T-helper 2 cell (primary cell): ENCODE results near the gene SMNDC1.
"Not testable (repeated sequence)": the region's sequence is repeated elsewhere in the genome, so short reads cannot be mapped to it uniquely, and the experiment has no call there.

ENCODE experiments used
- DNase-seq, 5 experiments: peaks; one replicate each; pipeline versions ENCODE4 v3.0.0 to v3.0.0-alpha.2; 2012 to 2022

Gene SMNDC1

DNA sequence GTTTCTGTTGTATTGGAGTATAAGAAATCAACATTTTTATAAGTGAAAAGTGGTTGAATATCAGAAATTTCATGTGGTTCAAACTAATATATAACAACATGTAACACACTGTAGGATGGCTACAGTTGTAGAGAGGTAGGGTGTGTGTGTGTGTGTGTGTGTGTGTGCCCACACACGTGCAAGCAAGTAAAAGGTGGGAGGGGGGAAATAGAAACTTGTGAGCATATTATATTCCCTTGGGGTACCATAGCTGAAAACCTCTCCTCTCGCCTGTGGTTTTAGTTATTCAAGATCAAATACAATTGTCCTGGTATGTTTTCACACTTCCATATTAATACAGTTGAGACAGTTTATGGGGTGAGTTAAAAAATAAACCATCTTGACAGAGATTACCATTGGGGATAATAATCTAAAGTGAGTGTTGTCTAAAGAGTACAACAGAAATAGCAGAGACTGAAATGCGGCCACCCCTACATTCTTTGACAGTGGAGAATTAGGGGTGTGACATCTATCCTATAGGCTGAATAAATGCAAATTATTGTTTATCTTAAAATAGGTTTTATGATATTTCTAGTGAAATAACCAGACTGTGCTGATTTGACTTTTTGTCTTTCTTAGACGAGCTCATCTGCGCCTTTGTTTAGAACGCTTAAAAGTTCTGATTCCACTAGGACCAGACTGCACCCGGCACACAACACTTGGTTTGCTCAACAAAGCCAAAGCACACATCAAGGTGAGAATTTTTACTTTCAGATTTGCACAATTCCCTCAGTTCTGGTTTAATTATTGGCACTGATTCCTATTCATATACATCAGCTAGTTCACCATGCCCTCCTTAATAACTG is 25.9 kb downstream of the SMNDC1 start:
- no peak for DNase-seq

DNA sequence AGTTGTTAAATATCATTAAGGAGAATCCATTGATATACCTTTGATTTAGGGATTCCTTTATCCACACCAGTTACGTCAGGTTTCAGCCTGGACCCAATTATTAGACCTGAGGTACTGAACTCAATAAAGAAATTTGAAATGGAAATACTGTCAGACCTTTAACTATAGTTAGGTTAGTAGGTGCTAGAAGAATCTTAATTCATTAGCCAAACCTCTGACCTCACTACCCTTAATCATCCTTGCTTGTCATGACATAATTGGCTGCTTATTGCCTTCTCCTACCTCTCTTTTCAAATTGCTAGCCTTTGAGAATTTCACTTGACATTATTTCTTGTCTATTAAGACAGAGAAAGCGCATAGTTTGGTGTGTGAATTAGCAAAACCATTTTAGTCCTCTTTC is 27.1 kb downstream of the SMNDC1 start:
- no peak for DNase-seq

DNA sequence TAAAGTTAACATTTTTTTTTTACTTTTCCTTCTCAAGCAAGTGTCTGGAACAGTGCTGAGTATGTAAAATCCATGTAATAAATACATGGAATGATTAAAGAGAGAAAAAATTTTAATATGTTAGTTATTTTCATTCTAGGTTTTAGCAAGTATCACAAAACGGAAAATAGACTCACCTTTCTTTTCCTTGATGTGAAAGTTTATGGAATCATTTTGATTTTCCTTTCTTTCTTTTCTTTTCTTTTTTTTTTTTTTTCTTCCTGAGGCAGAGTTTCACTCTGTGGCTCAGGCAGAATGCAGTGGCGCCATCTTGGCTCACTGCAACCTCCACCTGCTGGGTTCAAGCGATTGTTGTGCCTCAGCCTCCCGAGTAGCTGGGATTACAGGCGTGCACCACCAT is 28.1 kb downstream of the SMNDC1 start:
- DNase-seq, result no peak

- DNase-seq, result peak in 2 of 5 experiments; percentile 16 to 44
Observed at GRCh38 chr10:110275128-110275729, 29.5 kb downstream of the SMNDC1 start.

DNA sequence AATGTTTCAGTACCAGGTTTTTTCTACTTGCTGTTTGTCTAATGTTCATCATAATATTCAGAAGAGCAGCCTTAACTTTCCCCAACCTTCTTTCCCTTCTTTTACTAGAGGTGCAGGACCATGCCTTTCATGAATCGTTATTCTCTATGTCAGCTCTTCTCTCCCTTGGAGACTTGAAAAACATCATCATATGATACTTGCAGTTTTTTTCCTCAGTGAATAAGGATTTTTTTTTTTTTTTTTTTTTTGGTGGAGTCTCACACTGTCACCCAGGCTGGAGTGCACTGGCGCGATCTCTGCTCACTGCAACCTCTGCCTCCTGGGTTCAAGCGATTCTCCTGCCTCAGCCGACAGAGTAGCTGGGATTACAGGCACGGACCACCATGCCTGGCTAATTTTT is 30.1 kb downstream of the SMNDC1 start:
- DNase-seq, result no peak

GRCh38 chr10:110274072-110274627 is 30.6 kb downstream of the SMNDC1 start:
- no peak for DNase-seq

DNA sequence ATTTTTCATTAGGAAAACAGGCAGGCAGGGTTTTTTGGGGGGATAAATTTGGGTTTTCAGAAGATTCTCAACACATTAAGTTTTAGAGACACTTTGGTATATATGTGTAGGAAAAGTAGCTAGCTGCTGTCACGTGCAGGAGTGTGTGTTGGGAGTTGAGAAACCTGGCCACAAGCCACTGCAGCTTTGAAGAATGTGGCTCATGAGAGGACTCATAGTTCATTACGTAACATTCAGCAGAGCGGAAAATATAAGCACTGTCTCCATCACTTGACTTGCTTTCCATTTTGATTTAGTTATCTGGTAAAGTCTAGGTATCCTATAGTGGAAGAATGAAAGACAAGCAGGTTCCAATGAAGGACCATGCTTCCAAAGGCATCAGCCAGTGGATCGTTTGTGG is 31.2 kb downstream of the SMNDC1 start:
- DNase-seq, result peak in 1 of 5 experiments; percentile 38

DNA sequence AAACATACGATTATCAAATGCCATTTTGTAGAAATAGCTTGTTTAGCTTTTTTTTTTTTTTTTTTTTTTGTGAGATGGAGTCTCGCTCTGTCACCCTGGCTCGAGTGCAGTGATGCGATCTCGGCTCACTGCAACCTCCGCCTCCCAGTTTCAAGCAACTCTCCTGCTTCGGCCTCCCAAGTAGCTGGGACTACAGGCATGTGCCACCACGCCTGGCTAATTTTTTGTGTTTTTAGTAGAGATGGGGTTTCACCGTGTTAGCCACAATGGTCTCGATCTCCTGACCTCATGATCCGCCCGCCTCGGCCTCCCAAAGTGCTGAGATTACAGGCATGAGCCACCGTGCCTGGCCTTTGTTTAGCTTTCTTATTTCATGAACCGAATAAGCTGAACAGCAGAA is 31.7 kb downstream of the SMNDC1 start:
- DNase-seq, result not testable (repeated sequence)

DNA sequence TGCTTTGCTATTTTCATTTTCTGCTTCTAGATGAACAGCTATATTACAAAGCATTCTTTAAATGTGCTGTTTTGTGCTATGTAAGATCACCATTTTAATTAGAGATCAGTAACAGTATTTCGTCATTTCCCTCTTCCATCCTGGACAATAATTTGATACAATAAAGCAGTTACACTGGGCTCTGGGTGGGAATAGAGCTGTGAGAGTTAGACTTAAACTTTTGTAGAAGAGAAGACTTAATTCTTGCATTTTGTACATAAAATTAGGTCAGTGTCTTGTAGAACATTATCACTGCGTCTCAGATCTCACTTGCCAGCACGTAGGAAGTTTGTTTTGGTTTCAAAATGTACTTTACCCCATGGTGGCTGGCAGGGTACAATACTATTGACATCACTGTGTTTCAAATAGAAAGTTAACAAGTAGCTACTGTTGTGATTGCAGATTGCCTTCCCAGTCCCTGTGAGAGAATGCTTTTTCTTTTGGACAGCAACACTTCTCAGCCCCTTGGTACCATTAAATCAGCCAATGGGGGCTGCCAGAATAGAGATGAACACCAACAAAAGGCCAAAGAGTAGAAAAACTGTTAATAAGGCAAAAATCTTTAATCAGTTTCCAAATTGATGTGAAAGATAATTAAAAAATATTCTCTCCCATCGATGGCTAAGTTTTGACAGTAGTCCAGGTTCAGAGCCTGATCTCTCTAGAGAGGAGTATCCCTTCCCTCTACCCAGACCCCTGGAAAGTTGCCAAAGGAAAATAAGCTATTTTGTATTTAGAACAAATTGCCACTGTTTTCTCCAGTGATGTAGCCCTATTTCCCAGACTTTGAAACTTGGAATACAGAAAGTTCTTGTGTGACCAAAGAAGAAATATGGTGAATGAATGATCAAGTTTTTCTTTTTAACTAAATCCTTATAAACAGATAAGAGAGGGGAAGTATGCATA is 35.1 kb downstream of the SMNDC1 start:
- DNase-seq, result peak in 2 of 5 experiments; percentile 19 to 62

DNA sequence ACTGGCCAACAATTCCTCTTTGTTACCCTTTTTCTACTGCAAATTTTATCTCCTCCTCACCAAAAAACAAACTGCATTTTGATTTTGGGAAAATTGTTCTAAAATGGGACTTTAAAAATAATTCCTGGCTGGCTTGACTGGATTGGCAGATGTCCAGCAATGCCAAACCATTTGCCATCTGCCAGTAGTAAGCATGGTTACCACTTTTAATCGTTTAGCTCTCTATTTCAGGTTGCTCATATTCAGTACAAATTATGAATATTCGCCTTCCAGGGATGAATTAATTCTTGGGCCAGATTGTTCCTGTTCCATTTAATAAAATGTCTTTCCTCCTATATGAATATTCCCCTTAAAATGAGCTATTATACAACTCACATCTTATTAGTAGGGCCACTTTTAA is 35.7 kb downstream of the SMNDC1 start:
- no peak for DNase-seq

DNA sequence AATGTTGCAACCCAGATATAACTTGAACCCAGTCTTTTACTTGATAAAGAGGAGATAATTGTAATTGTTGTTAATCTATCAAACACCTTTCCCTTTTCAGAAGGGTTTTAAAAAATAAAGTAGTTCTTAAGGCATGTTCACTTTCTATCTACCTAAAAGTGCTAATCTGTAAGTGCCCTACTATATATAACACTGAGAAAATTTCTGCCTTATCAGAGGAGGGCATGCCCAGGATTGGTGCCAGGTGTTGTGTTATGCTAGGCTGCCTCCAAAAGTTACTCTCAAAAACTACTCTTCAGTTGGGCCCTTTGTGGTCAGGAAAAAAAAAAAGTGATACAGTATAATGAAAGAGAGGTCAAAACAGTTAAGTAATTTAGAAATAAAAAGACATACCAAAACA is 36.3 kb downstream of the SMNDC1 start:
- no peak for DNase-seq

- DNase-seq, result no peak
Observed at GRCh38 chr10:110267276-110267675, 37.4 kb downstream of the SMNDC1 start.

- no peak for DNase-seq
Observed at GRCh38 chr10:110265573-110266193, 39.0 kb downstream of the SMNDC1 start.

DNA sequence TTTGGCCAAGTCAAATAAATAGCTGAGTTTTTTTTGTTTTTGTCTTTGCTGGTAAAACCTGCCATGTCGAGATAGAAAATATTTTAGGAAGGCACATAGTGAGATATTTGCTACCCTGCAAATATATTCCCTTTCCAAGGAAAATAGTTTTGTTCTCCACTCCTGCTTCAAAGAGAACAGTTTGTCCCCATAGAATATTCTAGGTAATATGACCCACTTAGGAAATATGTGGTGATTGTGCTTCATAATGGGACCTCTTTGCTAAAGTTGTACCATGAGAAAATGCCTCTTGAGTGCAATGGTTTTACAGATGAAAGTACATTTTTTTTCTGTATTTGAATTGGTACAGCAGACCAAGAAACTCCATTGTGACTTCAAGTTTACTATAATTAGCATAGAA is 41.6 kb downstream of the SMNDC1 start:
- no peak for DNase-seq

GRCh38 chr10:110260746-110261477 is 43.8 kb downstream of the SMNDC1 start:
- DNase-seq, result no peak

GRCh38 chr10:110259317-110259716 is 45.4 kb downstream of the SMNDC1 start:
- DNase-seq, result no peak

DNA sequence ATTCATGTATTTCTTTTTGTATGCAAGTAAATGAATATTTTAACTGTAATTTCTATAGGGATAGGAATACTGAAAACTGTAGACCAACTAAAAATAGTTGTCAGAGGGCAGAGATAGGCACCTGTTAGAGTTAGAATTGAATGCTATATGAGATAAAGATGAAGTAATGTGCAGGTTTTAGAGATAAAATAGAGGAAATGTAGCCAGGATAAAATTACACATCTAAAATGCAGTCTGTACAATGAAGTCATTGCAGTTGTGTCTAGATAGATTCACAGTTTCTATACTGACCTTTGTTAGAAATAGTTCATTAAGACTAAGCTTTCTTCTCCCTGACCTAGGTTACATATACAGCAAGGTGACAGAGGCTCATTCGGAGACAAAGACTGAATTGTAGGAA is 46.2 kb downstream of the SMNDC1 start:
- DNase-seq, result no peak

DNA sequence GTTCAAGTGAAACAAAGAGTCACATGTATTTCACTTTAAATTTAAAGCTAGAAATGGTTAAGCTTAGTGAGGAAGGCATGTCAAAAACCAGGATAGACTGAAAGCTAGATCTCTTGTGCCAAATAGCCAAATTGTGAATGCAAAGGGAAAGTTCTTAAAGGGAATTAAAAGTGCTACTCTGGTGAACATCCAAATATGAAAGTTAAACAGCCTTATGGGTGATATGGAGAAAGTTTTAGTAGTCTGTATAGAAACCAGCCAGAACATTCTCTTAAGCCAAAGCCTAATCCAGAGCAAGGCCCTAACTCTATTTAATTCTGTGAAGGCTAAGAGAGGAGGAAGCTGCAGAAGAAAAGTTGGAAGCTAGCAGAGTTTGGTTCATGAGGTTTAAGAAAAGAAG is 50.3 kb downstream of the SMNDC1 start:
- DNase-seq, result no peak

- DNase-seq, result peak in 1 of 5 experiments; percentile 79
Observed at GRCh38 chr10:110252151-110252550, 52.6 kb downstream of the SMNDC1 start.

DNA sequence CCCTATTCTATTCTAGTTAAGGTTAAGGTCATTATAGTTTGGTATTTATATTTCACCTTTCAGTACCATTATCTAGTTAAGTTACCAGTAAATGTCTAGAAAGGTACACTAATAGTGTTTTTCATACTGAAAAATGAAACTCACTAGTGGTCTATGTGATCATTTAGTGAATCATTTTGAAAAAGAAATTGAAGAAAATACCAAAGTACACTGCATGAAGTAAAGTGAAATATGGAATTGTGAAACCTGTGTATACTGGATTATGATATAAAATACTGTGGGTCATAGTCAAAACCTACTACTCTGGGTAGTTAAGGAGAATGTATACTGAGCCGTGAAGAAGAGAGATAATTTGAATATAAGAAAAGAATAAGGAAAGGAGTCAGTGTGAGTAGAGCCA is 53.3 kb downstream of the SMNDC1 start:
- DNase-seq, result peak in 1 of 5 experiments; percentile 38

- peak in 1 of 5 experiments; percentile 44 for DNase-seq
Observed at GRCh38 chr10:110249489-110249888, 55.2 kb downstream of the SMNDC1 start.

GRCh38 chr10:110247833-110248232 is 56.9 kb downstream of the SMNDC1 start:
- not testable (repeated sequence) for DNase-seq
